K562 (cell line): Measurements from ENCODE around the gene EPHB4.

Source experiments
- CTCF ChIP-seq, 3 experiments: IDR thresholded peaks in 2 of 3; conservative IDR thresholded peaks in 1 of 3; 2 replicates each; pipeline ENCODE4 v1.5.1; 2011 to 2012; ENCODE audit warnings: low read length in 3 of 3, mild to moderate bottlenecking in 3 of 3, control low read depth in 2 of 3, improper control_type of control experiment in 1 of 3, inconsistent platforms in 1 of 3, low read depth in 1 of 3, mixed read lengths in 1 of 3, moderate library complexity in 1 of 3; ENCODE audit not compliant: insufficient read depth in 2 of 3
- SNAPC5 ChIP-seq: fragments of 250-450 bp; sonication (Bioruptor Pico); IDR thresholded peaks from 2 replicates; pipeline ENCODE4 v1.8.0; 2021; ENCODE audit warnings: moderate library complexity, mild to moderate bottlenecking, inconsistent platforms

GRCh38 chr7:100806276-100806675 lies 21.0 kb downstream of the EPHB4 start:
- TF ChIP-seq CTCF (IDR thresholded peaks at IDR 0.05 in 2 of 3, conservative IDR thresholded peaks at IDR 0.05 in 1 of 3; ENCODE audit: insufficient read depth in 2 of 3, low read depth in 1 of 3, low read length in 3 of 3): no peak
- TF ChIP-seq SNAPC5 (CRISPR knock-in tag): no peak
